K562 (cell line): ENCODE results near the gene TTC6. TPM values are rescaled to one million over a fixed set of nuclear protein-coding genes. Genes with fewer than 3 reads are reported as not detected.

Experiments used
- ATAC-seq: fragments of 200-7000 bp; cut with Tn5 transposase; 3 replicates; pipeline ENCODE4 v1.9.1; 2020; ENCODE audit warnings: moderate library complexity
- BruUV-seq: library from RNA; stranded (reverse); fragments of 400-500 nt; replicated peaks from 2 replicates; lab custom pipeline; 2021; lab: Mats Ljungman, UMichigan
- CTCF ChIA-PET: fragments of 300-600 bp; formaldehyde crosslinking; extraction: SDS; loops from one replicate; lab custom pipeline; 2021; ENCODE audit warnings: low intra/inter-chr PET ratio; lab: Yijun Ruan, JAX
- POLR2A ChIA-PET: fragments of 300-600, 350-650 bp; sonication (Branson Sonifier 250); formaldehyde crosslinking; extraction: SDS; loops from one replicate; lab custom pipeline; 2021; ENCODE audit warnings: antibody characterized with exemption, inconsistent platforms; lab: Yijun Ruan, JAX
- DNase-seq, 4 experiments: peaks; one replicate each; pipeline versions ENCODE4 v3.0.0 to v3.0.0-alpha.2; 2011 to 2018; ENCODE audit warnings: low spot score in 3 of 4, mixed read lengths in 3 of 4; ENCODE audit errors: extremely low read depth in 1 of 4
- FAIRE-seq: peaks from 2 replicates; lab custom pipeline; 2011; peaks lifted over from hg19 to GRCh38; lab: Jason Lieb, UNC
- H2AFZ ChIP-seq: 2 replicates; pipeline ENCODE4 v1.6.0; 2011; ENCODE audit warnings: low read depth, low read length, control low read depth, inconsistent platforms
- H3K27ac ChIP-seq: fragments of 200-600 bp; 3 replicates; pipeline ENCODE4 v1.8.0; 2011; ENCODE audit warnings: low read depth, mild to moderate bottlenecking, control low read depth, inconsistent platforms, low read length, moderate library complexity, mixed read lengths; ENCODE audit errors: extremely low read depth
- H3K27me3 ChIP-seq, 2 experiments: fragments of 300-600 bp in 1 of 2; 2 replicates in 1 of 2; 3 replicates in 1 of 2; pipeline versions ENCODE4 v1.6.0 to v1.8.0; 2011; ENCODE audit warnings: inconsistent platforms in 2 of 2, low read length in 2 of 2, mild to moderate bottlenecking in 1 of 2, mixed read lengths in 1 of 2, moderate library complexity in 1 of 2; ENCODE audit not compliant: control insufficient read depth in 2 of 2, insufficient read depth in 2 of 2
- H3K36me3 ChIP-seq: fragments of 300-600 bp; 3 replicates; pipeline ENCODE4 v1.8.0; 2011; ENCODE audit warnings: mild to moderate bottlenecking, low read length, inconsistent platforms; ENCODE audit not compliant: control insufficient read depth, insufficient read depth
- H3K4me1 ChIP-seq, 2 experiments: fragments of 200-600 bp in 1 of 2; replicated peaks in 1 of 2; 2 replicates in 1 of 2; 3 replicates in 1 of 2; pipeline versions ENCODE4 v1.5.1 to v1.8.0; 2011; ENCODE audit warnings: inconsistent platforms in 2 of 2, low read length in 2 of 2, mild to moderate bottlenecking in 1 of 2, mixed read lengths in 1 of 2, moderate library complexity in 1 of 2; ENCODE audit not compliant: control insufficient read depth in 2 of 2, insufficient read depth in 2 of 2
- H3K4me2 ChIP-seq: 2 replicates; pipeline ENCODE4 v1.6.1; 2011; ENCODE audit warnings: low read length, control low read depth, inconsistent platforms, mixed read lengths; ENCODE audit not compliant: insufficient read depth
- H3K4me3 ChIP-seq: fragments of 200-600 bp; sonication (generic), shearing (Covaris generic); 2 replicates; pipeline ENCODE4 v1.5.1; 2016; ENCODE audit warnings: control low read depth, inconsistent platforms
- H3K79me2 ChIP-seq: fragments of 200-600 bp; 3 replicates; pipeline ENCODE4 v1.8.0; 2011; ENCODE audit warnings: low read length, inconsistent platforms; ENCODE audit not compliant: control insufficient read depth, insufficient read depth
- H3K9ac ChIP-seq, 2 experiments: 2 replicates each; pipeline versions ENCODE4 v1.6.0 to v1.6.1; 2011; ENCODE audit warnings: low read depth in 2 of 2, low read length in 2 of 2, control low read depth in 1 of 2, inconsistent platforms in 1 of 2, mild to moderate bottlenecking in 1 of 2, mixed read lengths in 1 of 2; ENCODE audit not compliant: insufficient read depth in 1 of 2
- H3K9me1 ChIP-seq: one replicate; pipeline ENCODE4 v1.6.0; 2011; ENCODE audit warnings: inconsistent platforms, mild to moderate bottlenecking, low read length, moderate library complexity; ENCODE audit not compliant: control insufficient read depth, insufficient read depth
- H3K9me3 ChIP-seq: replicated peaks from 2 replicates; pipeline ENCODE4 v1.5.1; 2011; ENCODE audit warnings: low read depth, low read length, inconsistent platforms; ENCODE audit not compliant: control insufficient read depth, insufficient read depth
- H4K20me1 ChIP-seq: replicated peaks from 2 replicates; pipeline ENCODE4 v1.6.1; 2011; ENCODE audit warnings: low read length, inconsistent platforms, mixed read lengths; ENCODE audit not compliant: control insufficient read depth, insufficient read depth
- XRCC5 ChIP-seq: fragments of 200-400 bp; formaldehyde crosslinking; IDR thresholded peaks from 2 replicates; pipeline ENCODE4 v1.6.1; 2017; ENCODE audit warnings: low read depth, mild to moderate bottlenecking, low read length
- WGBS: fragments of 100-300 bp; shearing (Covaris generic); methylation state at CpG from one replicate; pipeline ENCODE4 v1.1.6; 2016; ENCODE audit warnings: low coverage, mixed read lengths; ENCODE audit not compliant: insufficient coverage; ENCODE audit errors: missing lambda C conversion rate; 5-methylcytosine and 5-hydroxymethylcytosine counted together
- in situ Hi-C: fragments of 300-500 bp; cut with MboI; formaldehyde crosslinking; loops from 4 replicates; pipeline ENCODE4 v1.15.0; 2018; ENCODE audit warnings: inconsistent platforms, mixed read lengths
- intact Hi-C: fragments of 100-400 bp; cut with micrococcal nuclease; formaldehyde crosslinking; loops from 2 replicates; pipeline ENCODE4 v1.14.2; 2022
- polyA plus RNA-seq, 8 experiments: library from polyadenylated mRNA; depleted of rRNA in 4 of 8; stranded (reverse) in 5 of 8; unstranded in 3 of 8; fragments of >200 nt; fragmentation: Nextera tagmentation in 2 of 8; fragmentation: Illumina TruSeq in 1 of 8; extraction: Ambion mirVana in 2 of 8; extraction: Trizol in 1 of 8; gene quantifications; 2 replicates each; pipeline versions ENCODE4 v1.2.1 to v1.2.3, GENCODE V29; 2011 to 2014; ENCODE audit warnings: inconsistent platforms in 1 of 8, missing spikeins in 1 of 8
- total RNA-seq, 7 experiments: library from RNA; depleted of rRNA in 6 of 7; stranded (reverse); fragments of >200 nt in 6 of 7; fragmentation: Illumina TruSeq in 2 of 7; extraction: Trizol in 2 of 7; gene quantifications; 2 replicates each; pipeline versions ENCODE4 v1.2.1 to v1.2.3, GENCODE V29; 2011 to 2021; ENCODE audit warnings: low replicate concordance in 1 of 7
- TF ChIP-seq, protein P1 (sequence below): sonication (generic); formaldehyde crosslinking; IDR thresholded peaks from 2 replicates; pipeline ENCODE4 v1.8.1; 2023; ENCODE audit warnings: mild to moderate bottlenecking, missing genetic modification reagents
- TF ChIP-seq, protein P2 (sequence below), 3 experiments: fragments of 200-800 bp in 1 of 3; fragments of 250-450 bp in 1 of 3; fragments of 450-650 bp in 1 of 3; sonication (Bioruptor Pico) in 1 of 3; sonication (Bioruptor generic) in 1 of 3; formaldehyde crosslinking in 1 of 3; IDR thresholded peaks; 2 replicates each; pipeline versions ENCODE4 v1.6.1 to v1.8.0; 2016 to 2022; ENCODE audit warnings: mild to moderate bottlenecking in 2 of 3, missing genetic modification characterization in 2 of 3, missing compliant biosample characterization in 1 of 3, moderate library complexity in 1 of 3

Gene TTC6
- total and polyA plus RNA-seq, 9 of the 15 experiments (the other 6 are each of a cell fraction or from before 2014, with no cell fraction given) = 0.04 to 0.23 (median 0.08) TPM; not detected in 5

DNA sequence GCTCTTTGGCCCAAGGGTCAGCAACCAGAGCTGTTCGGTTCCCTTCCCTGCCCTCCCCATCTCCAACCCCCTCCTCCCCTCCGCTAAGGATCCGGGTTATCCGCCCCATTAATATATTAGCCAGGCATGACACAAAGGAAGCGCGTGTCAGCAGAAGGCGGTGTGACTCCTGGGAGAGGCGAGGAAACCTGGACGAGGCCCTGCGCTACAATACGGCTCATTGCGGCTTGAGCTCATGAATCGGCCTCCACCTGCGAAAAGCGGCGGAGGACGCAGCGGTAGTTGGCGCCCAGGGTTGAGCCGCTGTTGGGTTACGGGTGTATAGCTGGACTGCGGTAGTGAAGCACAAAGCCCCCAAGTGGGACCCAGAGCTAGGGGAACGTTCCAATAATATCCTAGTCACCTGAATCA lies 10.3 kb upstream of the TTC6 start:
- ChIA-PET POLR2A (no interaction called here), CTCF (no interaction called here)
- Histone ChIP-seq H3K36me3 (no peaks in the 10 kb centered on the region), H2AFZ (no peak overlapping the region), H4K20me1 (no peaks in the 10 kb centered on the region), H3K4me3 (no peak overlapping the region), H3K9me1 (no peaks in the 10 kb centered on the region), H3K79me2 (no peaks in the 10 kb centered on the region), H3K27ac (no peak overlapping the region), H3K9ac (no peak overlapping the region), H3K9me3 (no peaks in the 10 kb centered on the region), H3K4me2 (no peak overlapping the region), H3K4me1 (peaks cover 0 to 13% of the 10 kb centered on the region in 2 experiments; a peak in 1 of 5 replicates), H3K27me3 (no peaks in the 10 kb centered on the region; a peak in 1 of 5 replicates)
- no peak for TF ChIP-seq XRCC5
- TF ChIP-seq, protein P1, sequence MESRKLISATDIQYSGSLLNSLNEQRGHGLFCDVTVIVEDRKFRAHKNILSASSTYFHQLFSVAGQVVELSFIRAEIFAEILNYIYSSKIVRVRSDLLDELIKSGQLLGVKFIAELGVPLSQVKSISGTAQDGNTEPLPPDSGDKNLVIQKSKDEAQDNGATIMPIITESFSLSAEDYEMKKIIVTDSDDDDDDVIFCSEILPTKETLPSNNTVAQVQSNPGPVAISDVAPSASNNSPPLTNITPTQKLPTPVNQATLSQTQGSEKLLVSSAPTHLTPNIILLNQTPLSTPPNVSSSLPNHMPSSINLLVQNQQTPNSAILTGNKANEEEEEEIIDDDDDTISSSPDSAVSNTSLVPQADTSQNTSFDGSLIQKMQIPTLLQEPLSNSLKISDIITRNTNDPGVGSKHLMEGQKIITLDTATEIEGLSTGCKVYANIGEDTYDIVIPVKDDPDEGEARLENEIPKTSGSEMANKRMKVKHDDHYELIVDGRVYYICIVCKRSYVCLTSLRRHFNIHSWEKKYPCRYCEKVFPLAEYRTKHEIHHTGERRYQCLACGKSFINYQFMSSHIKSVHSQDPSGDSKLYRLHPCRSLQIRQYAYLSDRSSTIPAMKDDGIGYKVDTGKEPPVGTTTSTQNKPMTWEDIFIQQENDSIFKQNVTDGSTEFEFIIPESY (CRISPR knock-in tag) = peak; percentile 42; the same call in 1 of the 2 replicates
- TF ChIP-seq, protein P2, sequence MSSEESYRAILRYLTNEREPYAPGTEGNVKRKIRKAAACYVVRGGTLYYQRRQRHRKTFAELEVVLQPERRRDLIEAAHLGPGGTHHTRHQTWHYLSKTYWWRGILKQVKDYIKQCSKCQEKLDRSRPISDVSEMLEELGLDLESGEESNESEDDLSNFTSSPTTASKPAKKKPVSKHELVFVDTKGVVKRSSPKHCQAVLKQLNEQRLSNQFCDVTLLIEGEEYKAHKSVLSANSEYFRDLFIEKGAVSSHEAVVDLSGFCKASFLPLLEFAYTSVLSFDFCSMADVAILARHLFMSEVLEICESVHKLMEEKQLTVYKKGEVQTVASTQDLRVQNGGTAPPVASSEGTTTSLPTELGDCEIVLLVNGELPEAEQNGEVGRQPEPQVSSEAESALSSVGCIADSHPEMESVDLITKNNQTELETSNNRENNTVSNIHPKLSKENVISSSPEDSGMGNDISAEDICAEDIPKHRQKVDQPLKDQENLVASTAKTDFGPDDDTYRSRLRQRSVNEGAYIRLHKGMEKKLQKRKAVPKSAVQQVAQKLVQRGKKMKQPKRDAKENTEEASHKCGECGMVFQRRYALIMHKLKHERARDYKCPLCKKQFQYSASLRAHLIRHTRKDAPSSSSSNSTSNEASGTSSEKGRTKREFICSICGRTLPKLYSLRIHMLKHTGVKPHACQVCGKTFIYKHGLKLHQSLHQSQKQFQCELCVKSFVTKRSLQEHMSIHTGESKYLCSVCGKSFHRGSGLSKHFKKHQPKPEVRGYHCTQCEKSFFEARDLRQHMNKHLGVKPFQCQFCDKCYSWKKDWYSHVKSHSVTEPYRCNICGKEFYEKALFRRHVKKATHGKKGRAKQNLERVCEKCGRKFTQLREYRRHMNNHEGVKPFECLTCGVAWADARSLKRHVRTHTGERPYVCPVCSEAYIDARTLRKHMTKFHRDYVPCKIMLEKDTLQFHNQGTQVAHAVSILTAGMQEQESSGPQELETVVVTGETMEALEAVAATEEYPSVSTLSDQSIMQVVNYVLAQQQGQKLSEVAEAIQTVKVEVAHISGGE (CRISPR knock-in tag; IDR thresholded peaks at IDR 0.05) = peak in 1 of 3 experiments; percentile 28; a peak in 1 of 6 replicates
- DNase-seq = no peak
- WGBS = 54% methylated on average over 6 of the region's 23 CpGs
- no peak for FAIRE-seq
- in situ Hi-C loops = loop anchor here (25.0 kb wide), 1 partner anchor 323 kb away; no protein-coding TSS in a partner anchor
- ATAC-seq = no peak
- intact Hi-C loops = no loop called here
- BruUV-seq = no TSS peak
